Type B pancreatic cell (in vitro differentiated cells): ENCODE results near the gene PMEPA1. TPM values are rescaled to one million over a fixed set of nuclear protein-coding genes. Genes with fewer than 3 reads are reported as not detected.

Source experiments
- DNase-seq: peaks from one replicate; pipeline ENCODE4 v3.0.0; 2021; ENCODE audit warnings: mixed read lengths; ENCODE audit not compliant: unreplicated experiment; ENCODE audit errors: extremely low spot score
- H3K27ac Mint-ChIP-seq: 2 replicates; pipeline ENCODE4 v1.8.0; 2021; ENCODE audit warnings: mild to moderate bottlenecking, mixed read lengths
- H3K27me3 Mint-ChIP-seq: 2 replicates; pipeline ENCODE4 v1.8.0; 2021; ENCODE audit warnings: mixed read lengths
- H3K36me3 Mint-ChIP-seq: 2 replicates; pipeline ENCODE4 v1.8.0; 2021; ENCODE audit warnings: mixed read lengths
- H3K4me1 Mint-ChIP-seq: one replicate; pipeline ENCODE4 v1.8.0; 2021; ENCODE audit warnings: mixed read lengths; ENCODE audit not compliant: unreplicated experiment
- H3K4me3 Mint-ChIP-seq: 2 replicates; pipeline ENCODE4 v1.8.0; 2021; ENCODE audit warnings: mild to moderate bottlenecking, mixed read lengths
- H3K9me3 Mint-ChIP-seq: 2 replicates; pipeline ENCODE4 v1.8.0; 2021; ENCODE audit warnings: mixed read lengths
- total RNA-seq: library from RNA; stranded (reverse); gene quantifications from 2 replicates; pipeline ENCODE4 v1.2.1, GENCODE V29; 2021; ENCODE audit warnings: low replicate concordance
- TF ChIP-seq, protein P1 (sequence below): fragments of 200-600 bp; sonication (generic); conservative IDR thresholded peaks from 2 replicates; pipeline ENCODE4 v1.5.0; 2021; ENCODE audit warnings: antibody characterized with exemption, mild to moderate bottlenecking

The PMEPA1 gene
- total RNA-seq, 1 donor from 2014 or later: 8.8 TPM

DNA sequence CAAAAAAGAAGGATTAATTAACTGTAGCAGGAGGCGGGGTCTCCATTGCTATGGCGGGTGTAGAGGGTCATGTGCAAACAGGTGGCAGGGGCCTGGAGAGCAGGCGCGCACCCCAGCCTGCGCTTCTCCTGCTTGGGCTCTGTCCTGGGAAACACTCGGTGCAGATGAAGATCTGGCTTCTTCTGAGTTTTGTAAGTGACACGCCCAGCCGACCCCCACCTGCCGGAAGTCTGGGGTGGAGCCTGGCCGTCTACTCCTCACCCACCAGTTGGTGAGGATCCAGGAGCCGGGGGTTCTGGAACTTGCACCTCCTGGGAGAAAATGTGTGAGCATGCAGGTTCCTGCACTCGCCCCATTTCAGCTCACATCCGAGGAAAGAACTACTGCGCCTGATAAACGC lies 19.3 kb downstream of the PMEPA1 start:
- H3K27me3 Mint-ChIP-seq: peaks cover 10% of the 10 kb centered on the region
- no peak overlapping the region for H3K4me3 Mint-ChIP-seq
- H3K4me1 Mint-ChIP-seq: peaks cover 35% of the 10 kb centered on the region
- no peaks in the 10 kb centered on the region for H3K9me3 Mint-ChIP-seq
- H3K36me3 Mint-ChIP-seq: no peaks in the 10 kb centered on the region
- H3K27ac Mint-ChIP-seq: no peak overlapping the region
- TF ChIP-seq, protein P1, sequence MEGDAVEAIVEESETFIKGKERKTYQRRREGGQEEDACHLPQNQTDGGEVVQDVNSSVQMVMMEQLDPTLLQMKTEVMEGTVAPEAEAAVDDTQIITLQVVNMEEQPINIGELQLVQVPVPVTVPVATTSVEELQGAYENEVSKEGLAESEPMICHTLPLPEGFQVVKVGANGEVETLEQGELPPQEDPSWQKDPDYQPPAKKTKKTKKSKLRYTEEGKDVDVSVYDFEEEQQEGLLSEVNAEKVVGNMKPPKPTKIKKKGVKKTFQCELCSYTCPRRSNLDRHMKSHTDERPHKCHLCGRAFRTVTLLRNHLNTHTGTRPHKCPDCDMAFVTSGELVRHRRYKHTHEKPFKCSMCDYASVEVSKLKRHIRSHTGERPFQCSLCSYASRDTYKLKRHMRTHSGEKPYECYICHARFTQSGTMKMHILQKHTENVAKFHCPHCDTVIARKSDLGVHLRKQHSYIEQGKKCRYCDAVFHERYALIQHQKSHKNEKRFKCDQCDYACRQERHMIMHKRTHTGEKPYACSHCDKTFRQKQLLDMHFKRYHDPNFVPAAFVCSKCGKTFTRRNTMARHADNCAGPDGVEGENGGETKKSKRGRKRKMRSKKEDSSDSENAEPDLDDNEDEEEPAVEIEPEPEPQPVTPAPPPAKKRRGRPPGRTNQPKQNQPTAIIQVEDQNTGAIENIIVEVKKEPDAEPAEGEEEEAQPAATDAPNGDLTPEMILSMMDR: no peak
- DNase-seq: no peak

GRCh38 chr20:57689745-57690481 lies 19.9 kb downstream of the PMEPA1 start:
- Mint-ChIP-seq H3K27me3 (peaks cover 12% of the 10 kb centered on the region), H3K9me3 (no peaks in the 10 kb centered on the region), H3K4me3 (no peak overlapping the region), H3K27ac (no peak overlapping the region), H3K4me1 (peaks cover 41% of the 10 kb centered on the region), H3K36me3 (no peaks in the 10 kb centered on the region)
- no peak for DNase-seq
- TF ChIP-seq, protein P1: no peak

- no peak for DNase-seq
- Mint-ChIP-seq H3K9me3 (no peaks in the 10 kb centered on the region), H3K36me3 (no peaks in the 10 kb centered on the region), H3K4me1 (peaks cover 41% of the 10 kb centered on the region), H3K27me3 (peaks cover 14% of the 10 kb centered on the region), H3K27ac (no peak overlapping the region), H3K4me3 (no peak overlapping the region)
- TF ChIP-seq, protein P1: no peak
Observed at GRCh38 chr20:57688864-57689263, 21.0 kb downstream of the PMEPA1 start.

- TF ChIP-seq, protein P1: no peak
- Mint-ChIP-seq H3K27me3 (peaks cover 17% of the 10 kb centered on the region), H3K4me3 (no peak overlapping the region), H3K9me3 (no peaks in the 10 kb centered on the region), H3K4me1 (peaks cover 43% of the 10 kb centered on the region), H3K36me3 (no peaks in the 10 kb centered on the region), H3K27ac (peak overlapping the region; percentile 94)
- DNase-seq: no peak
Observed at GRCh38 chr20:57688295-57688694, 21.5 kb downstream of the PMEPA1 start.

DNA sequence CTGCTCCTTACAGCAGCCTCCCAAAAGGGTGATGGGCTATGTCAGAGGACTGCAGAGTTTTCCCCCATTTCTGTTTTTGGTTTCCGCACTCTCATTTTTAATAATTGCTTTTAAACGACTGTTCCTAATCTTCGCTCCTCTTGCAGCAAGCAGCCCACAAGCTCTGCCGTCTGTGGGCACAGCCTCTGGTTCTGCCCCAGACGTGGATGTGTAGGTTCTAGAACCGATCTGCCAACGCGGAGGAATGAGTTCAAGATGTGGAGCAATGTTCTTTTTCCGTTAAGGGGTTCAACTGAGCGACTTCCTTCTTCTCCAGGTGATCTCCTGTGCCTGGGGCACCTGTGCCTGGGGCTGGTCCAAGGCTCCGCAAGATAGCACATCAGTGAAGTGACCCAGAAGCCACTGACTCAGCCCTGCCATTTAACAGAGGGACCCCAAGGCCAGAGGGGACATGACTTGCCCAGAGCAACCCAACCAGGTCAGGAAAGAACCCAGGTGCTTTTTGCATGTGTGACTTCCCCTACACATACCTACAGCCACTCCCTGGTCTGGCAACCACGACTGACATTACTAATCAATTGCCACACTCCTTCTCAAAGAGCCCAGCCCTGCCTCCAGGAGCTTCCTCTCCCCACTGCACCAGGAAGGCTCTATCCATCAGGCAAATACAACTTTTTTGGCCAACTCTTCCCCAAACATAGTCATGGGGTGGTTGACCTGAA lies 22.7 kb downstream of the PMEPA1 start:
- TF ChIP-seq, protein P1: no peak
- Mint-ChIP-seq H3K36me3 (no peaks in the 10 kb centered on the region), H3K27me3 (peaks cover 17% of the 10 kb centered on the region), H3K9me3 (no peaks in the 10 kb centered on the region), H3K4me3 (peak overlapping the region; percentile 55), H3K4me1 (peaks cover 45% of the 10 kb centered on the region), H3K27ac (peak overlapping the region; percentile 94)
- no peak for DNase-seq
